Measurements from ENCODE around the gene PITPNB. TPM values are rescaled to one million over a fixed set of nuclear protein-coding genes. Genes with fewer than 3 reads are reported as not detected.

Gene PITPNB
- total RNA-seq, 1 experiment from 2014 or later, result 82.6 TPM

- TF ChIP-seq MAX (IDR thresholded peaks at IDR 0.05), result no peak
- TF ChIP-seq ELF1 (IDR thresholded peaks at IDR 0.05; ENCODE audit: borderline replicate concordance, low read depth), result no peak
- no peak for TF ChIP-seq FOSL1 (IDR thresholded peaks at IDR 0.05; ENCODE audit: low read depth)
- TF ChIP-seq TCF7L2 (IDR thresholded peaks at IDR 0.05; ENCODE audit: borderline replicate concordance, extremely low read depth, insufficient read depth, insufficient read length), result no peak
- no peak for TF ChIP-seq ZNF274 (IDR thresholded peaks at IDR 0.05; ENCODE audit: low read depth, low read length)
Measured at GRCh38 chr22:27876684-27877083, 42.4 kb downstream of the PITPNB start (continued).

GRCh38 chr22:27875951-27876350 lies 43.1 kb downstream of the PITPNB start:
- ATAC-seq, result no peak
- Histone ChIP-seq H3K4me3 (replicated peaks in 1 of 2; ENCODE audit: low read depth in 1 of 2, low read length in 2 of 2) (no peak overlapping the region), H3K9me2 (ENCODE audit: insufficient read depth) (no peaks in the 10 kb centered on the region), H3K79me2 (ENCODE audit: insufficient read depth, low read length) (peaks cover 72% of the 10 kb centered on the region), H3K27me3 (ENCODE audit: insufficient read depth, low read length) (no peaks in the 10 kb centered on the region), H2AFZ (ENCODE audit: low read depth, low read length, poor library complexity, severe bottlenecking) (no peak overlapping the region), H3K27ac (ENCODE audit: low read depth, low read length) (no peak overlapping the region), H4K20me1 (ENCODE audit: insufficient read depth) (peaks cover 16% of the 10 kb centered on the region; the same call in 1 of the 2 replicates), H3K4me2 (ENCODE audit: low read length) (no peak overlapping the region), H3K36me3 (ENCODE audit: control insufficient read depth in 1 of 2, insufficient read depth in 2 of 2, low read length in 2 of 2) (peaks cover 19 to 20% of the 10 kb centered on the region in 2 experiments; a peak in 3 of 4 replicates), H3K9ac (ENCODE audit: low read length) (no peak overlapping the region), H3K4me1 (ENCODE audit: control insufficient read depth in 1 of 2, insufficient read depth in 2 of 2, low read length in 2 of 2) (no peaks in the 10 kb centered on the region), H3K9me3 (ENCODE audit: control insufficient read depth in 1 of 2, insufficient read depth in 1 of 2, low read depth in 1 of 2, low read length in 2 of 2) (no peaks in the 10 kb centered on the region)
- no TSS peak for BruUV-seq (replicated peaks)
- DNase-seq (ENCODE audit: low read depth, low spot score), result no peak
- intact Hi-C loops (cut with micrococcal nuclease), result no loop called here
- ChIA-PET POLR2A (no interaction called here), CTCF (interaction anchor here (1.1 kb wide), 1 partner anchor 9 kb away, joined by 4 read pairs; no protein-coding TSS in a partner anchor), RAD21 (ENCODE audit: low non-redundant PET in 1 of 2, low total read pairs in 2 of 2, uncharacterized antibody in 2 of 2, unreplicated experiment in 2 of 2) (no interaction called here)
- no peak for TF ChIP-seq EGR1 (IDR thresholded peaks at IDR 0.05; ENCODE audit: low read depth)
- no peak for TF ChIP-seq EZH2phosphoT487 (IDR thresholded peaks at IDR 0.05; ENCODE audit: borderline replicate concordance)
- TF ChIP-seq SP1 (IDR thresholded peaks at IDR 0.05; ENCODE audit: low read depth), result no peak
- no peak for TF ChIP-seq JUND (IDR thresholded peaks at IDR 0.05)
- TF ChIP-seq YY1 (IDR thresholded peaks at IDR 0.05; ENCODE audit: extremely low read depth, insufficient replicate concordance, low read depth, low read length), result no peak
- no peak for TF ChIP-seq ZNF274 (IDR thresholded peaks at IDR 0.05; ENCODE audit: low read depth, low read length)

All from HCT116 (cell line).